K562 treated with DMSO at 1 percent for 24 hours (cell line): ENCODE data around the gene UAP1L1. TPM values are rescaled to one million over a fixed set of nuclear protein-coding genes. Genes with fewer than 3 reads are reported as not detected.

Source experiments
- total RNA-seq: library from RNA; unstranded; fragments of 300-600 nt; gene quantifications from 2 replicates; pipeline ENCODE4 v1.2.3, GENCODE V29; 2022; ENCODE audit warnings: low read depth; ENCODE audit not compliant: insufficient read depth

Gene UAP1L1, protein sequence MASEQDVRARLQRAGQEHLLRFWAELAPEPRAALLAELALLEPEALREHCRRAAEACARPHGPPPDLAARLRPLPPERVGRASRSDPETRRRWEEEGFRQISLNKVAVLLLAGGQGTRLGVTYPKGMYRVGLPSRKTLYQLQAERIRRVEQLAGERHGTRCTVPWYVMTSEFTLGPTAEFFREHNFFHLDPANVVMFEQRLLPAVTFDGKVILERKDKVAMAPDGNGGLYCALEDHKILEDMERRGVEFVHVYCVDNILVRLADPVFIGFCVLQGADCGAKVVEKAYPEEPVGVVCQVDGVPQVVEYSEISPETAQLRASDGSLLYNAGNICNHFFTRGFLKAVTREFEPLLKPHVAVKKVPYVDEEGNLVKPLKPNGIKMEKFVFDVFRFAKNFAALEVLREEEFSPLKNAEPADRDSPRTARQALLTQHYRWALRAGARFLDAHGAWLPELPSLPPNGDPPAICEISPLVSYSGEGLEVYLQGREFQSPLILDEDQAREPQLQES
- total RNA-seq: 9.0 and 9.6 TPM in 2 replicates

DNA sequence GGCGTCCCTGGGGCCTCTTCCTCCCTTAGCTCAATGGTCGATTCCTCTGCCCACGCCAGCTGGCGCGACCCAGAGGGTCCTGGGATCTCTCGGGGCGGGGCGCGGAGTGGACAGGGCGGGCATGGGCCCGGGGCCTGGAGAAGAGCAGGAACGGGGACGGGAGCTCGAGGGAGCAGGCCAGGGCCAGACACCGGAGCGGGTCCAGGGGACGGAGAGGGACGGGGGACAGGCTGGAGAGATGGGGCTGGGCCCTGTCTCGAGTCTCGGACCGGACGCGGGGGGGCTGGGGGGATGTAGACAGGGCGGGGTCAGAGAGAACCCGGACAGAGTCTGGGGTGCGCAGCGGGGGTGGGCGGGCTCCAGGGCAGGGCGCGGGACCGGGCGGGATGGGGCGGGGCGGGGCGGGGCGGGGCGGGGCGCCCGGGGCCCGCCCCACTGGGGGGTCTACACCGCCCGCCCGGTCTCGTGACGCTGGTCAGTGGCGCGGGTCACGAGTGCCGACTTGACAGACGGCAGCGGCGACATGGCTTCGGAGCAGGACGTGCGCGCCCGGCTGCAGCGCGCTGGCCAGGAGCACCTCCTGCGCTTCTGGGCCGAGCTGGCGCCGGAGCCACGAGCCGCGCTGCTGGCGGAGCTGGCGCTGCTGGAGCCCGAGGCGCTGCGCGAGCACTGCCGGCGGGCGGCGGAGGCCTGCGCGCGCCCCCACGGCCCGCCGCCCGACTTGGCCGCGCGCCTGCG, at the start of gene UAP1L1:
Gene UAP1L1, plus strand, starts transcription at position 508 of the 738 bp plus-strand sequence. Its CDS starts 16 bp downstream, at position 524.

DNA sequence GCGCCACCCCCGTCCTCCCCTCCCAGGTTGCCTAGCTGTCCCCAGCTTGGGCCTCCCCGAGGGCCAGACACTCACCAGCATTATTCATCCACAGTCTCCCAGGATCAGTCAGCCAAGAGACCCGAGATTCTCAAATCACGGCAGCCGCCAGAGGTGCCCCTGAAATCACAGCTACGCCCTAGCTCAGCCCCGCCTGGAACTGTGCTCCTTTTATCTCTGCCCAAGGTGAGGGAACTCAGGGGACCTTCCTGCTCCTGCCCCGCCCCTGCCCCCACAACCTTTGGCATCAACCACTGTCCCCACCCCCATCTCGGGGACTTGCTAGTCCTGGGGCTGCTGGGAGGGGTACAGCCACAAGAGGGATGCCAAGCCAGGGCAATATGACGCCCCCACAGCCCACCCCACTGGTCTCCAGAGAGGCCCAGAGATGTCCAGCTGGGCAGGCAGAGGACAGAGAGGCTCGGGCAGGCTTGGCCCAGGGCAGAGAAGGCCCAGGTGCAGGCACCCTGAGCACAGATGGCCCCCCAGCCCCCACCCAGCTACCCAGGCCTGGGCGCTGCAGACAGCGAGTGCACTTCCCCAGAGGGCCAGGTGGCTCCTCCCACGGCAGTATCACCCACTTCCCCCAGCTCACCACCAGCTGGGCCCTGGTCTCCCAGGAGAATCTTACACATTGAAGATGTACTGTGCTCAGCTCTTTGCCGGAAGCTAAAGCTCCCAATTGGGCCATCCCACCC, 45.2 kb upstream of the UAP1L1 start, which contains the start of gene FUT7:
Gene FUT7, minus strand, starts transcription at position 185 of the 737 bp plus-strand sequence. Its CDS starts 97 bp downstream, at position 88.

DNA sequence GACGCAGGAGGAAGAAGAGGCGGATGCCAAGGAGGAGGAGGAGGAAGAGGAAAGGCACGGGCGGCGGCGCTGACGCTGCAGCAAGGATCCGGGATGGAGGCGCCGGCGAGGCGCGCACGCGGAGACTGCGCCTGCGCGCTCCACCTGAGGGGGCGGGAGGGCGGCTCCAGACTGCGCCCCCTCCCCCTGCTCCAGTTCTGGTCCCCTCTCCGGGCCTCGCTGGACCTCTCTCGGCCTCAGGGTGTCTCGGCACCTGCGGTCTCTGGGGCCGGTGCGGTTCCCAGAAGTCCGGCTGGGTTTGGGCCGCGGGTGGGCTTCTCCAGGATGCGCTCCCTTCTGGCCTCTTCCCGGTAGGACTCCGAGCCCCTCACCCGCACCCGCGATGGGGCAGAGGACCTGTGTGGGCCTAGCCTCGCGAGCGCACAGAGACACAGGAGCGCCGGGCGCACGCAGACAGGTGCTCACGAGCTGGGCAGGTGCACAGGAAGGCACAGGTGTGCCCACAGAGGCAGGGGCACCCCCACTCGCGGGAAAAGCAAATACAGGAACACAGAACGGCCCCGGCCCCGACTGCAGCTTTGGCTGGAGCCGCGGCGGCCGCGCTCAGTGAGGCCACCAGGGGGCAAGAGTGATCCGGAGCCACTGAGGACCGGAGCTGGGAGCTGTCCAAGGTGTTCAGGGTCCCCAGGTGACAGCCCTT, 31.1 kb upstream of the UAP1L1 start, which contains the start of gene NPDC1:
Gene NPDC1, minus strand, starts transcription at position 90 of the 700 bp plus-strand sequence. CDS start 188 bp downstream, outside the sequence.

DNA sequence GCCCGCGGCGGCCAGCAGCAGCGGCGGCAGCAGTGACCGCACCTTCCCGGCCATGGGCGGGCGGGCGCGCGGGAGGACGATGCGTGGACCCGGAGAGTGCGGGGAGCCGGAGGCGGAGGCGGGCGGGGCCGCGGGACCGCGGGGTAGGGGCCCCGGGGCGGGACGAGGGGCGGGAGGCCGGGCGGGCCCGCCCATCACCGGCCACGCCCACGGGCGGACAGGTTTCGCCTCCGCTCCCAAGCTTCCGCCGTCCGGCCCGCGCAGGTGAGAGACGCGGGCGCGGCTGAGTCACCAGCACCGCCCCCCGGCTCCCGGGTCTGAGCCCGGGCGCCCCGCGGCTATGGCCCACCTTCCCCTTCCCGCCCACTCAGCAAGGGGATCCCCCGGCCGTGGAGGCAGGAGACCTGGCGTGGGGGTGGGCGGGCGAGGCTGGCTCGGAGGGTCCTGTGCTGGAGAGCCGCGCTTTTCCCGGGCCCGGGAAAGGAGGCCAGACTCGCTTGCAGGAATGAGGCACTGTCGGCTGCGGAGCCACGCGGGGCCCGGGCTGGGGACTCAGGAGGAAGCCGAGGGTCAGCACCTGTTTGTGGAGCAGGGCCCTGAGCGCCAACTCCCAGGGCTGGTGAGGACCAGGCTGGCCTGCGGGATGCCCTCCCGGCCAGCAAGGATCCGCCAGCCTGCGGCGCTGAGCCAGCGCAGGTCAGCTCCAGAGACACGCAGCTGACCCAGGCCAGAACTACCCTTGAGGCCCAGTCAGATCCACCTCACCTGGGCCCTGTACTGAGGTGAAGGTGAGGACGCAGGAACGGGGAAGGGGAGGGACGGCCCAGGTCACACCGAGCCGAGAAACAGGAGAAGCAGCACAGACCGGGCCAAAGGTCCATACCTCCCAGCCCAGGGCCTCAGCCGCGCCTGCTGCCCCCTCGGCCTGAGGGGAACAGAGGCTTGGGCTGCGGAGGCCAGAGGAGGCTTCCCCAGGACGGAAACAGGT, 23.1 kb upstream of the UAP1L1 start, which contains the start of gene ENTPD2:
Gene ENTPD2, minus strand, starts transcription at position 118 of the 988 bp plus-strand sequence. Its CDS starts 64 bp downstream, at position 54.

DNA sequence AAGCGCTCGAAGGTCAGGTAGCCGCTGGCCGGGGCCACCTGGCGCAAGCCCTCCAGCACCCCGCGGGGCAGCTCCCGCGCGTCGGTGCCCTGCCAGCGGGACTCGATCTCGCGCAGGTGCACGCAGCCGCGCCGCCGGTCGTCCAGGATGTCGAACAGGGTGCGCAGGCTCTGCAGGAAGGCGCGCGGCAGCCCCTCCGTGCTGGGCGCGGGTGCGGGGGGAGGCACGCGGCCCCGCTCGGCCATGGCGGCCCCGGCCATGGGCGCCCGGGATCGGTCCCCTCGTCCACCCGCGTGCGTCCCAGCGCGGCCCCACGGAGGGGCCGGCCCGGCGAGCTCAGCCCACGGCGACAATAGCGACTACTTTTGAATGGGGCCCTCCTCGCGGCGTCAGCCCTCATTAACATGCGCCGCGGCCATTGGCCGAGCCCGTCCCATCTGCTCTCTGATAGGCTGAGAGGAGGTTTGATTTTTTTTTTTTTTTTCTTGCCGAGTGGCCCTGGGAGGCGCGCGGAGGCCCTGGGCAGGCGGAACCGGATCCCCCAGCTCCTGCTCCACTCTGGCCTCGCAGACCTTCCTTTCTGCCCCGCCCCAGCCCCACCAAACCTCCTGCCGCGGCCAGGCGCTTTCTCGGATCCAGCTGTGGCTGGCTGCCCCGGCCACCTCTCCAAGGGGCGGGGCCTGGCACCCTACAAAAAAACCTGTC, 7.0 kb upstream of the UAP1L1 start, which contains the start of gene SAPCD2:
Gene SAPCD2, minus strand, starts transcription at position 357 of the 705 bp plus-strand sequence. Its CDS starts 97 bp downstream, at position 260.

DNA sequence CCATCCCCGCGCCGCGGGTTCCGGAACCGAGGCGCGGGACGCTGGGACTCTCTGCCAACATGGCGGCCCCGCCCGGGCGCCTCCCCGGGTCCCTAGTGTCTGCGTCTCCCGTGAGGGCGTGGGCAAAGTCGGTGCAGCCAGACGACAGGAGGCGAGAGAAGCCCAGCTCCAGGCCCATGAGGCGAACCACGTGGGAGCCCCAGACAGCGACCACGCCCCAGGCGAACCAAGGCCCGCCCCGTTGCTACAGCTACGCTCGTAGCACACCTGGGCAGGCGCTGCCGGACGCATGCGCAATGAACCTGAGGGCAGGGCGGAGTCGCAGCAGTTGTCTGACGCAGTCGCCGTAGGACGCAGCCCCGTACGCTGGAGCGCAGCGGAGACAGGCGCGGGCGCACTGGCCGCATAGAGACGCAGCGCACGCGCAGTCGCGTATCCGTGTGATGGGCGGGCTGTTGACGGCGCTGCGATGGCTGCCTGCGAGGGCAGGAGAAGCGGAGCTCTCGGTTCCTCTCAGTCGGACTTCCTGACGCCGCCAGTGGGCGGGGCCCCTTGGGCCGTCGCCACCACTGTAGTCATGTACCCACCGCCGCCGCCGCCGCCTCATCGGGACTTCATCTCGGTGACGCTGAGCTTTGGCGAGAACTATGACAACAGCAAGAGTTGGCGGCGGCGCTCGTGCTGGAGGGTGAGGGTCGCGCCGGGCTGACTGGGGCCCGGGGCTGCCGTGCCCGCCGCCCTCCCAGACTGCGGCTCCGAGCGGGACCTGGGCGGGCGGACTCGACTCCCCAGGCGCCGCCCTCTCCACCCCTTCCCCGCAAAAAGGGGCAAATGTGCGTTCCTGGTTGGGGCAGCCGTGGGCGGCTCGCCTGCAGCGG, 9.5 kb downstream of the UAP1L1 start, which contains the start of gene MAN1B1:
Gene MAN1B1, plus strand, starts transcription at position 455 of the 878 bp plus-strand sequence. Its CDS starts 15 bp downstream, at position 470.

DNA sequence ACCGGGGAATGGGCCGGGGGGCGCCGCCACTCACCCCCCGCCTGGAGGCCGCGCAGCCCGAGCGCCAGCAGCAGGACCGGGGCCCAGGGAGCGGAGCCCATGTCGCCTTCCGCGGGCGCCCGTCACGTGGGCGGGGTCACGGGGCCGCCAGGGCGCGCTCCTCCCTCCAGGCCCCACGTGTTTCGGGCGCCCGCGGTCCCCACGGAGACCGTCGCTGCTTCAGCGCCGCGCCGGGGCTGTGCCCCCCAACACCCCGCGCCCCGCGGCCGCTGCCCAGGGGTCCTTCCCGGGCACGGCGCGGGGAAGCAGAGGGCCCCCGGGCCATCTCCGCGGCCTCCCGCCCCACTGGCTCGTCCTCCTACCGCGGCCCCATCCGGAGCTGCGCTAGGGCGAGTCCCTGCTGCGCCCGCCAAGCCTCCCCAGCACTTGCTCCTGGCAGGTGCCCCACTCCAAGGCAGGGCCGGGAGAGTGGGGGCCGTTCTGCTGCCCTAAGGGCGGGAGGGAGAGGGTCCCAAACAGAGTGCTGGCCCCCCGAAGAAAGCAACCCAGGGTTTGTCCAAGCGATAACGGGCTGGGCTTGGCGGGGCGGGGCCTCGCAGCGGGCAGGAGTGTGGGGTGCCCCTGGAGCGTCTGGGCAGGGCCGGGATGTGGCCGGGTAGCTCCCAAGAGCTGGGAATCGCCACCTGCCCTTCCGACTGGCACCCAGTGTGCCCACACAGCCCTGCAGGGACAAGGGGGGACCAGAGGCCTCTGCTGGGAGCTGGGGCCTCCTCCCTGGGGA, 37.5 kb downstream of the UAP1L1 start, which contains the start of gene DPP7:
Gene DPP7, minus strand, starts transcription at position 121 of the 781 bp plus-strand sequence. Its CDS starts 20 bp downstream, at position 101.

Other genes with a start within 250 kb of the UAP1L1 start
- 12.3 and 15.9 TPM in 2 replicates for gene AJM1, start 235.0 kb upstream of the UAP1L1 start, total RNA-seq
- gene PHPT1, start 228.1 kb upstream of the UAP1L1 start, total RNA-seq: 163 and 193 TPM in 2 replicates
- 1.9 and 3.1 TPM in 2 replicates for gene MAMDC4, start 225.2 kb upstream of the UAP1L1 start, total RNA-seq
- 668 and 686 TPM in 2 replicates for gene EDF1, start 211.2 kb upstream of the UAP1L1 start, total RNA-seq
- 32.9 and 35.8 TPM in 2 replicates for gene TRAF2, start 191.0 kb upstream of the UAP1L1 start, total RNA-seq
- 150 and 189 TPM in 2 replicates for gene FBXW5, start 132.8 kb upstream of the UAP1L1 start, total RNA-seq
- gene C8G, start 132.3 kb upstream of the UAP1L1 start, total RNA-seq: 1.1 TPM in 1 of 2 replicates, not detected in the other
- gene LCN12, start 125.2 kb upstream of the UAP1L1 start, total RNA-seq: not detected in 2 replicates
- 5.6 and 7.3 TPM in 2 replicates for gene PTGDS, start 100.0 kb upstream of the UAP1L1 start, total RNA-seq
- gene LCNL1, start 94.5 kb upstream of the UAP1L1 start, total RNA-seq: not detected in 2 replicates
- 82.2 and 86.6 TPM in 2 replicates for gene PAXX, start 85.1 kb upstream of the UAP1L1 start, total RNA-seq
- gene CLIC3, start 80.9 kb upstream of the UAP1L1 start, total RNA-seq: 0.64 and 1.7 TPM in 2 replicates
- gene ABCA2, start 49.3 kb upstream of the UAP1L1 start, total RNA-seq: 11.0 and 24.1 TPM in 2 replicates
- gene FUT7, start 45.4 kb upstream of the UAP1L1 start, total RNA-seq: not detected in 2 replicates
- gene NPDC1, start 31.3 kb upstream of the UAP1L1 start, total RNA-seq: 0.66 and 1.1 TPM in 2 replicates
- 0.21 TPM in 1 of 2 replicates, not detected in the other for gene ENTPD2, start 23.5 kb upstream of the UAP1L1 start, total RNA-seq
- gene SAPCD2, start 7.0 kb upstream of the UAP1L1 start, total RNA-seq: 36.1 and 38.7 TPM in 2 replicates
- 52.5 and 56.8 TPM in 2 replicates for gene MAN1B1, start 9.5 kb downstream of the UAP1L1 start, total RNA-seq
- 187 and 232 TPM in 2 replicates for gene DPP7, start 37.2 kb downstream of the UAP1L1 start, total RNA-seq
- gene GRIN1, start 61.6 kb downstream of the UAP1L1 start, total RNA-seq: 0.12 and 0.78 TPM in 2 replicates
- gene LRRC26, start 92.5 kb downstream of the UAP1L1 start, total RNA-seq: not detected in 2 replicates
- gene TMEM210, start 94.5 kb downstream of the UAP1L1 start, total RNA-seq: not detected in 2 replicates
- gene ANAPC2, start 111.0 kb downstream of the UAP1L1 start, total RNA-seq: 57.0 and 62.9 TPM in 2 replicates
- 231 and 245 TPM in 2 replicates for gene SSNA1, start 111.2 kb downstream of the UAP1L1 start, total RNA-seq
- gene TPRN, start 123.2 kb downstream of the UAP1L1 start, total RNA-seq: 33.3 and 34.3 TPM in 2 replicates
- 70.6 and 73.1 TPM in 2 replicates for gene TMEM203, start 128.1 kb downstream of the UAP1L1 start, total RNA-seq
- gene NDOR1, start 128.2 kb downstream of the UAP1L1 start, total RNA-seq: 28.7 and 33.4 TPM in 2 replicates
- 6.9 and 7.0 TPM in 2 replicates for gene RNF208, start 144.7 kb downstream of the UAP1L1 start, total RNA-seq
- 1.6 and 1.7 TPM in 2 replicates for gene CYSRT1, start 147.7 kb downstream of the UAP1L1 start, total RNA-seq
- not detected in 2 replicates for gene RNF224, start 150.0 kb downstream of the UAP1L1 start, total RNA-seq
- not detected in 2 replicates for gene SLC34A3, start 153.4 kb downstream of the UAP1L1 start, total RNA-seq
- gene TUBB4B, start 163.8 kb downstream of the UAP1L1 start, total RNA-seq: 1,217 and 1,249 TPM in 2 replicates
- 0.60 TPM in 1 of 2 replicates, not detected in the other for gene STPG3, start 173.8 kb downstream of the UAP1L1 start, total RNA-seq
- 123 TPM in 2 replicates for gene NELFB, start 177.8 kb downstream of the UAP1L1 start, total RNA-seq
- 86.6 and 103 TPM in 2 replicates for gene TOR4A, start 200.2 kb downstream of the UAP1L1 start, total RNA-seq
- gene NRARP, start 224.8 kb downstream of the UAP1L1 start, total RNA-seq: 19.3 and 20.3 TPM in 2 replicates